HG03108 (cell line): ENCODE results near the gene EDA.
"Not testable (repeated sequence)": the region's sequence is repeated elsewhere in the genome, so short reads cannot be mapped to it uniquely, and the experiment has no call there.

Experiments used
- ATAC-seq: cut with Tn5 transposase; IDR thresholded peaks from one replicate; pipeline ENCODE4 v1.9.1; 2021; ENCODE audit warnings: moderate library complexity; ENCODE audit not compliant: unreplicated experiment

The EDA gene

GRCh38 chrX:69741721-69742120 is 125.8 kb downstream of the EDA start:
- no peak for ATAC-seq

DNA sequence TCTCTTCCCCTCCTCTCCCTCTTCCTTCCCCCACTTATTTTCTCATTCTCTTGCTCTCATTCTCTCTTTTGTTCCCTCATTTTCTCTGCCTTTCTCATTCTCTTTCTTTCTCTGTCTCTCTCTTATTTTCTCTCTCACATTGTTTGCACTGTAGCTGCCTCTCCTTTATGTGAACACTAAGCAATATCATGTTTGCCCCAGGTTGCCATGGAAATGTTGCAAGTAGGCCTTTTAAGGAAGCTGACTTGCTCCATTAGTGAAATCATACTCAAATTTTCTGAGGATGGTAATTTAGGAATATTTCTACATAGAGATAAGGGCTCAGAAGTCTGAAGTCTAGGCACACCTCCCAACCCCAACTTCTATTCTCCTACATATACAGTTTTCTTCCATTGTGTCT is 130.1 kb downstream of the EDA start:
- ATAC-seq, result no peak

GRCh38 chrX:69748055-69748454 is 132.1 kb downstream of the EDA start:
- ATAC-seq, result no peak

GRCh38 chrX:69759921-69760625 is 144.2 kb downstream of the EDA start:
- ATAC-seq, result no peak

DNA sequence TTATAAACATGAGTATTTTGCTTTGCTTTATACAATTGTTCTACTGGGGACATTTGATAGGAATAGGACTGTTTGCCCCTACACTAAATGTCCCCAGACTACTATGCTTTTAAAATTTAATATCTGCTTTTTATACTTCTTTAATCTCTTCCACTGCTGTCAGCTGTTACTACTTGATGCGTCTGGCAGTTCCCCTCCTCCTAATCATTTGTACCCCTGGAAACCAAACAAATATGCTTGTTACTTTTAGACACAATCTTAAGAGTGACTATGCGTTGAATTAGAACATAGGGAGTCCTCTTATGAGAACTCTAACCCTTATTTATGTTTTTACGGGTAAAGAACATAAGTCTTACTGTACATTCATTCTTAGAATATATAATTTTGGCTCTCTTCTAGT is 145.7 kb downstream of the EDA start:
- no peak for ATAC-seq

GRCh38 chrX:69762340-69762739 is 146.4 kb downstream of the EDA start:
- ATAC-seq, result no peak

DNA sequence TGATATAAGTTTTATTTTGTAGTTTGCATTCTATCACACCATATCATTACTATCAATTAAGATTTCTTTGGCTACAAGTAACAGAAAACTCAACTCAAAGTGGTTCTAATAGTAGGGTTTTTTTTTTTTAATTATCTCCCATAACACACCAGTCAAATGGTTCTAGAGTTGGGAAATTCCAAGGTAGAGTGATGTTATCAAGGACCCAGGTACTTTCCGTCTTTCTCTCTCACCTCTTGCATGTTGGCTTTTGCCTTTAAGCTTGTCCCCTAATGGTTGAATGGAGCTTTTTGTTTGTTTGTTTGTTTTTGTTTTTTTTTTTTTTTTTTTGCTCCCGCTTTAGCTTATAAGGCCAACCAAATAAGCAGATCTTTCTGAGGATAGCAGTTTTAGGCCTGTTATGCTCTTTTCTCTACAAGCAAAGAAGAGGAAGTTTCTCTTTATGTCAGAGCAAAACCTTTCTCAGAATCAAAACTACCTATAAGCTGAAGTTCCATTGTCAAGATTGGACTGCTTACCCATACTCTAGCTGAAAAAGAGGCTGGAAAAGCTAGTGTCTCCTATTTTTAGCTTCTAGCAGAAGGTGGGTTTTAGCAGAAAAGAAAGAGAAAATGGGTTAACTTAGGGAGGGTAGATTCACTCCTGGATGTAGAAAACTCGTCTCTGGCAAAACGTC is 177.5 kb downstream of the EDA start:
- no peak for ATAC-seq

DNA sequence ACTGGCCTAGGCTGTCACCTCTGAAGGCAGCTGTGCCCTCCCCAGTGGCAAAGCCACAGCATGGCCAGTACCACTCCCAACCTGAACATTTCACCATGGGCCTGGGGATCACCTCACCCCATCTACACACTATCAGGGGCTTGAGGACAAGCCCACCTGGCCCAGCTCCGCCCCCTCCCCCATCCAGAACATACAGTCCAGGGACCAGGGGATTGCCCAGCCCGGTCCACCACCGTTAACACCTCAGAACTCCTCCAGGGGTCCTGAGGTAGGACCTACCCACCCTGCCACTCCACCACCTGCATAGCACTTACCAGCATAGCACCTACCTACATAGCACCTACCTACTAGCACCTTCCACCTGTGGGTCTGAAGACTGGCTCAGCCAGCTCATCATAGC is 179.8 kb downstream of the EDA start:
- no peak for ATAC-seq

- ATAC-seq, result no peak
These were observed 191.5 kb downstream of the EDA start for GRCh38 chrX:69807400-69807799.

- ATAC-seq, result no peak
These were observed 192.5 kb downstream of the EDA start for GRCh38 chrX:69808375-69808774.

DNA sequence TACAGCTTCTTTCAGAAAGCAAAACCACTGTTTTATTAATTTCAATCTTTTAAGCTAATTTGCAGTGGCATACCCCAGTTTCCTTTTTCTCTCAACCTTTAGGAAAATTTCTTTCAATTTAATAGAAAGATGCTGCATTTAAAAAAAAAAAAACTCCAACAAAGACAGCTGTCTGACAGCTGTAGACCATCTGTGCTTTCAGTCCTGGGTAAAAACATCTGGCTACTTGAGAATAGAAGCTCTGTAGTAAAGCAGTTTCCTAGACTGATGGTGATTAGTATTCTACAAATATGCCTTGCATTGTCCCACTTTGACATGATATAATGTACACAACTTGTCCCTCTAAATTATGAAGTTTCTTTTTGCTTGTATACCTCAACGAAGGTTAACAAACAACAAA is 197.8 kb downstream of the EDA start:
- no peak for ATAC-seq

DNA sequence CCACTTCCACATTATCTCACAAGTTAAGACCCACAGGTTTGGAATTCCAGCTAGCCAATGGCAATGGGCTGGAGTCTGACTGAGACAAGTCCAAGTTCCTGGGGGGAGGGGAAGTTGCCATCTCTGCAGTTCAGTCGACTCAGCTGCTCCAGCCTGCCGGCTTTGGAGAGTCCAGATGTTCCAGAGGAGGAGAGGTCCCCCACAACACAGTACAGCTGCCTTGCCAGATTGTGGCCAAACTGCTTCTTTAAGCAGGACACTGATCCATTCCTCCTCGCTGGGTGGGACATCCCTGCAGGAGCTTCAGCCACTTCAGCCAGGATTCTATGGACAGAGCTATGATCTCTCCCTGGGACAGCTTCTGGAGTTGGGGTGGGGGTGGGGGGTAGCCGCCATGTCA is 199.2 kb downstream of the EDA start:
- no peak for ATAC-seq

- no peak for ATAC-seq
These were observed 199.6 kb downstream of the EDA start for GRCh38 chrX:69815519-69815918.

- no peak for ATAC-seq
These were observed 228.7 kb downstream of the EDA start for GRCh38 chrX:69844636-69845035.

GRCh38 chrX:69859999-69860398 is 244.1 kb downstream of the EDA start:
- ATAC-seq, result not testable (repeated sequence)

DNA sequence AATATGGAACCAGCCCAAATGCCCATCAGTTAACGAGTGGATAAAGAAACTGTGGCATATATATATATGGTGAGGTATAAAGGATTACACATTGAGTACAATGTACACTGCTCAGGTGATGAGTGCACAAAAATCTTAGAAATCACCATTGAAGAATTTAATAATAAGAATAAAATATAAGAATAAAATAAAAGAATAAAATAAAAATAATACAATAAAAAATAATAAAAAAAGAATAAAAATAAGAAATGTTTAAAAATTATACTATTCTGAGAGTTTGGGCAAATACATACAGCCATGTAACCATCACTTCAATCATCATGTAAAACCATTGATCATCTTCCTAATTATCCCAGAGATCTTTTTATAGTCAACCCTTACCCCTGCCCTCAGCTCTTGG is 260.3 kb downstream of the EDA start:
- ATAC-seq, result no peak

GRCh38 chrX:69884210-69884609 is 268.3 kb downstream of the EDA start:
- ATAC-seq, result no peak

DNA sequence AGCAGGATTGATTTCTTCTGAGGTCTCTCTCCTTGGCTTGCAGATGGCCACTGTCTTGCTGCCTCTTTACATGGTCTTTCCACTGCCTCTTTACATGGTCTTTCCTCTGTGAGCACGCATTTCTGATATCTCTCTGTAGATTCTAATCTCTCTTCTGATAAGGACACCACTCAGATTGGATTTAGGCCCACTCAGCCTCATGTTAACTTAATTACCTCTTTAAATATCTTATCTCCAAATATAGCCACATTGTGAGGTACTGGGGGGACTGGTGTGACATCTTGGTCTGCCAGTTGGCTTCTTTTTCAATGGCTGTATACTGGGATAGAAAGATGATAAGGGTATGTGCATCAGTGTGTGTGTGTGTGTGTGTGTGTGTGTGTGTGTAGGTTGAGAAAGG is 280.1 kb downstream of the EDA start:
- no peak for ATAC-seq

GRCh38 chrX:69900491-69900890 is 284.6 kb downstream of the EDA start:
- ATAC-seq, result no peak

GRCh38 chrX:69906447-69906846 is 290.5 kb downstream of the EDA start:
- no peak for ATAC-seq

DNA sequence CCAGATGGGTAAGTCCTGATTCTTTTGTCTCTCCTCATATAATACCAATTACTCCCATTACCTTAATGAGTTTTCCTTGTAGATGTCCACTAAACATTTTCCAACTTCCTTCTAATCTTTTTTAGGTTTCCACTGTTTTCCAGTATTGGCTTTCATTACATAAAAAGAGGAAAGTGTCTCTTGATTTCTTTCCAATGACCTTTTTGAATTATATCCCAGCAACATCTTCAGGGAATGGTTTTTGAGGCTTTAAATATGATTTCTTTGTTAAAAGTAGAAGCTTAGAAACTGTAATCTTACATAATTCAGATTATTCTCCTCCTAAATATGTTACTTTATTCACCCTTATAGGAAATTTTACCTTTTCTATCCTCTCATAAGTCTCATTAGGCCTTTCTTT is 298.9 kb downstream of the EDA start:
- ATAC-seq, result no peak

- no peak for ATAC-seq
These were observed 303.8 kb downstream of the EDA start for GRCh38 chrX:69919749-69920148.

- ATAC-seq, result no peak
These were observed 316.4 kb downstream of the EDA start for GRCh38 chrX:69932323-69932722.
